ENCODE results near the gene MYH3. TPM values are rescaled to one million over a fixed set of nuclear protein-coding genes. Genes with fewer than 3 reads are reported as not detected.

MYH3 gene
- total and polyA plus RNA-seq, 10 of the 15 experiments (the other 5 are each of a cell fraction or from before 2014, with no cell fraction given) = 0.14 to 1.4 (median 0.71) TPM

DNA sequence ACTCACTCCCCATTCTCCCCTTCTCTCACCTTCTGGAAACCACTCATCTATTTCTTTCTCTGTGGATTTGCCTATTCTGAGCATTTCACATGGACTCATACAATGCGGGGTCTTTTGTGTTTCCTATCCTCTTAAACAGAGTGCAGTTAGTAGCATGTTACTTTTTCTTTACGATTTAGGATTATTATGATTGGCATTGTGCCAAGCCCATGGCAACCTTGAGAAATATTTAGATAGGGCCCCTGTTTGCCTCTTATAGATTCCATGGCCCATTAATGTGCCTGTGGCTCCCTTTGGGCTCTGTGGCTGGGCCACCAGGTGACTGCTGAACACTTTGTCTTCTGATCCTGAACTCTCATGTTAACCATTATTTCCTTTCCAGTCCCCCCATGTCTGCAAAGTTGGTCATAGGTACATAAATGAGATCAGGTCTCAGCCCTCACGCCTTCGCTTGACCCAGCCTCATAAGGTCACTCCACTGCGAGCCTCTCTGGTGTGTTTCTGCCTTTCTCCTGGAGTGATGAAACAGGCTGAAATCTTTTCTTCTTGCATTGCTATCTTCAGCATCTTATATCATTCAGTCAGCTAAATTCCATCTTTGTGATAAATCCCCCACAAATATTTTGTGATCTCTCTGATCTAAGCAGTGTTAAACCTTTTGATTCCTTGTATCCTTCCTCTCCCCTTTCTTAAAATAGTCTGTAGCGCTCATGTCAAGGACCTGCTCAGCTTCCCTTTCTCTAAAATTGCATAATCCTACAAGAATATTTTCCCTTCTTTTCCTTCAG, 44.0 kb downstream of the MYH3 start:
- H3K9ac ChIP-seq (ENCODE audit: control insufficient read depth, insufficient read depth, low read length) = no peak overlapping the region
- H3K4me2 ChIP-seq (ENCODE audit: control insufficient read depth, insufficient read depth) = no peak overlapping the region
- intact Hi-C loops (cut with micrococcal nuclease; ENCODE audit: unreplicated experiment) (no loop called here), in situ Hi-C loops (cut with MboI) (no loop called here)
- H3K27me3 ChIP-seq (replicated peaks in 1 of 2; ENCODE audit: control insufficient read depth in 2 of 2, insufficient read depth in 2 of 2, low read length in 1 of 2) = no peaks in the 10 kb centered on the region
- no peak for TF ChIP-seq ASH2L (IDR thresholded peaks at IDR 0.05; ENCODE audit: borderline replicate concordance, low read depth)
- no peak for TF ChIP-seq PAX8 (IDR thresholded peaks at IDR 0.05)
- no peak for ATAC-seq
- no peak for DNase-seq (ENCODE audit: low read depth, low spot score)
- H3K4me1 ChIP-seq (ENCODE audit: control insufficient read depth, insufficient read depth, low read length) = no peaks in the 10 kb centered on the region
- BruUV-seq (replicated peaks) = no TSS peak
- no peak overlapping the region for H3K4me3 ChIP-seq
- 36% methylated on average over 6 of the region's 6 CpGs for WGBS (ENCODE audit: insufficient coverage, insufficient replicate concordance, low lambda C conversion rate, missing lambda C conversion rate)
- POLR2A ChIA-PET = interaction anchor here (0.6 kb wide), 1 partner anchor 293 kb away, joined by 5 read pairs; no protein-coding TSS in a partner anchor
- SMC1A ChIA-PET (ENCODE audit: uncharacterized antibody, unreplicated experiment) = interaction anchor here (1.1 kb wide), 1 partner anchor 284 kb away, joined by 4 read pairs; no protein-coding TSS in a partner anchor
- no peak for FAIRE-seq
- no peaks in the 10 kb centered on the region for H3K79me2 ChIP-seq (ENCODE audit: control insufficient read depth, insufficient read depth, low read length)
- no peaks in the 10 kb centered on the region for H3K36me3 ChIP-seq (ENCODE audit: control insufficient read depth in 2 of 2, insufficient read depth in 2 of 2, low read length in 1 of 2)
- H3K27ac ChIP-seq (ENCODE audit: control insufficient read depth, insufficient read depth) = no peak overlapping the region
- RAD21 ChIA-PET (ENCODE audit: unreplicated experiment) = no interaction called here
- CTCF ChIA-PET = interaction anchor here (1.1 to 10.0 kb wide), 4 partner anchors 13 to 687 kb away, joined by 4 to 138 read pairs (median 100); no protein-coding TSS in a partner anchor
- H4K20me1 ChIP-seq (ENCODE audit: control insufficient read depth, insufficient read depth) = no peaks in the 10 kb centered on the region
- no peak overlapping the region for H2AFZ ChIP-seq (ENCODE audit: control insufficient read depth, low read depth, low read length)
- H3K9me3 ChIP-seq (replicated peaks; ENCODE audit: control insufficient read depth, insufficient read depth, low read length) = no peaks in the 10 kb centered on the region

DNA sequence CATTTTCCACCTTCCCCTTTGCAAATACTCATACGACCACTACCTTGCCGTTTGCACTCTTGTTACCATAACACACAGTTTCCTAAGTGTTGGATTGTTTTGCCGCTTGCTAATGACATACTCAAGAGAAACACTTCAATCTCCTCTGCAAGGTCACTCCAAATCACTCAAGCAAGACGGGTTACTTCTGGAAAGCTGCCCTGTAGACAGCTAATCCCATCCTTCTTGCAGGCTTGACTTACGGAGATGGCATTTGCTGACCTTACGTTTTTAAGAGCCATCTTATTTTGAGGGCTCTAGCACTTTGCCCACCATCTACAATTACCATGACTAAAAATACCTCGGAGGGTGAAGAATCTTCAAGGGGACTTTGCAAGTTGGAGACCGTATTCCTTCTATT, 46.2 kb downstream of the MYH3 start:
- BruUV-seq (replicated peaks) = no TSS peak
- Histone ChIP-seq H3K36me3 (ENCODE audit: control insufficient read depth in 2 of 2, insufficient read depth in 2 of 2, low read length in 1 of 2) (no peaks in the 10 kb centered on the region), H3K4me1 (ENCODE audit: control insufficient read depth, insufficient read depth, low read length) (no peaks in the 10 kb centered on the region), H4K20me1 (ENCODE audit: control insufficient read depth, insufficient read depth) (no peaks in the 10 kb centered on the region), H2AFZ (ENCODE audit: control insufficient read depth, low read depth, low read length) (no peak overlapping the region), H3K9ac (ENCODE audit: control insufficient read depth, insufficient read depth, low read length) (no peak overlapping the region), H3K4me3 (no peak overlapping the region), H3K27me3 (replicated peaks in 1 of 2; ENCODE audit: control insufficient read depth in 2 of 2, insufficient read depth in 2 of 2, low read length in 1 of 2) (no peaks in the 10 kb centered on the region), H3K79me2 (ENCODE audit: control insufficient read depth, insufficient read depth, low read length) (no peaks in the 10 kb centered on the region), H3K9me3 (replicated peaks; ENCODE audit: control insufficient read depth, insufficient read depth, low read length) (no peaks in the 10 kb centered on the region), H3K27ac (ENCODE audit: control insufficient read depth, insufficient read depth) (no peak overlapping the region), H3K4me2 (ENCODE audit: control insufficient read depth, insufficient read depth) (no peak overlapping the region)
- SMC1A ChIA-PET (ENCODE audit: uncharacterized antibody, unreplicated experiment) = no interaction called here
- DNase-seq (ENCODE audit: low read depth, low spot score) (no peak), ATAC-seq (no peak), FAIRE-seq (no peak)
- WGBS (ENCODE audit: insufficient coverage, insufficient replicate concordance, low lambda C conversion rate, missing lambda C conversion rate) = 15% methylated on average over 8 of the region's 8 CpGs
- in situ Hi-C loops (cut with MboI) = no loop called here
- CTCF ChIA-PET = interaction anchor here (1.0 to 1.1 kb wide), 2 partner anchors 10 to 315 kb away, joined by 3 to 4 read pairs; no protein-coding TSS in a partner anchor
- intact Hi-C loops (cut with micrococcal nuclease; ENCODE audit: unreplicated experiment) = no loop called here
- RAD21 ChIA-PET (ENCODE audit: unreplicated experiment) = no interaction called here
- POLR2A ChIA-PET = no interaction called here
- no peak for TF ChIP-seq POLR2A (IDR thresholded peaks at IDR 0.05; ENCODE audit: low read depth, low read length)
- TF ChIP-seq CBX5 (IDR thresholded peaks at IDR 0.05; ENCODE audit: low read depth) = no peak
- no peak for TF ChIP-seq MTA3 (IDR thresholded peaks at IDR 0.05; ENCODE audit: borderline replicate concordance, low read length)
- TF ChIP-seq ZNF217 (IDR thresholded peaks at IDR 0.05) = no peak
- TF ChIP-seq SUPT20H (IDR thresholded peaks at IDR 0.05; ENCODE audit: borderline replicate concordance, control insufficient read depth, low read depth, low read length) = no peak
- TF ChIP-seq, protein P1, sequence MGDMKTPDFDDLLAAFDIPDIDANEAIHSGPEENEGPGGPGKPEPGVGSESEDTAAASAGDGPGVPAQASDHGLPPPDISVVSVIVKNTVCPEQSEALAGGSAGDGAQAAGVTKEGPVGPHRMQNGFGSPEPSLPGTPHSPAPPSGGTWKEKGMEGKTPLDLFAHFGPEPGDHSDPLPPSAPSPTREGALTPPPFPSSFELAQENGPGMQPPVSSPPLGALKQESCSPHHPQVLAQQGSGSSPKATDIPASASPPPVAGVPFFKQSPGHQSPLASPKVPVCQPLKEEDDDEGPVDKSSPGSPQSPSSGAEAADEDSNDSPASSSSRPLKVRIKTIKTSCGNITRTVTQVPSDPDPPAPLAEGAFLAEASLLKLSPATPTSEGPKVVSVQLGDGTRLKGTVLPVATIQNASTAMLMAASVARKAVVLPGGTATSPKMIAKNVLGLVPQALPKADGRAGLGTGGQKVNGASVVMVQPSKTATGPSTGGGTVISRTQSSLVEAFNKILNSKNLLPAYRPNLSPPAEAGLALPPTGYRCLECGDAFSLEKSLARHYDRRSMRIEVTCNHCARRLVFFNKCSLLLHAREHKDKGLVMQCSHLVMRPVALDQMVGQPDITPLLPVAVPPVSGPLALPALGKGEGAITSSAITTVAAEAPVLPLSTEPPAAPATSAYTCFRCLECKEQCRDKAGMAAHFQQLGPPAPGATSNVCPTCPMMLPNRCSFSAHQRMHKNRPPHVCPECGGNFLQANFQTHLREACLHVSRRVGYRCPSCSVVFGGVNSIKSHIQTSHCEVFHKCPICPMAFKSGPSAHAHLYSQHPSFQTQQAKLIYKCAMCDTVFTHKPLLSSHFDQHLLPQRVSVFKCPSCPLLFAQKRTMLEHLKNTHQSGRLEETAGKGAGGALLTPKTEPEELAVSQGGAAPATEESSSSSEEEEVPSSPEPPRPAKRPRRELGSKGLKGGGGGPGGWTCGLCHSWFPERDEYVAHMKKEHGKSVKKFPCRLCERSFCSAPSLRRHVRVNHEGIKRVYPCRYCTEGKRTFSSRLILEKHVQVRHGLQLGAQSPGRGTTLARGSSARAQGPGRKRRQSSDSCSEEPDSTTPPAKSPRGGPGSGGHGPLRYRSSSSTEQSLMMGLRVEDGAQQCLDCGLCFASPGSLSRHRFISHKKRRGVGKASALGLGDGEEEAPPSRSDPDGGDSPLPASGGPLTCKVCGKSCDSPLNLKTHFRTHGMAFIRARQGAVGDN (IDR thresholded peaks at IDR 0.05) = no peak
- TF ChIP-seq, protein P2, sequence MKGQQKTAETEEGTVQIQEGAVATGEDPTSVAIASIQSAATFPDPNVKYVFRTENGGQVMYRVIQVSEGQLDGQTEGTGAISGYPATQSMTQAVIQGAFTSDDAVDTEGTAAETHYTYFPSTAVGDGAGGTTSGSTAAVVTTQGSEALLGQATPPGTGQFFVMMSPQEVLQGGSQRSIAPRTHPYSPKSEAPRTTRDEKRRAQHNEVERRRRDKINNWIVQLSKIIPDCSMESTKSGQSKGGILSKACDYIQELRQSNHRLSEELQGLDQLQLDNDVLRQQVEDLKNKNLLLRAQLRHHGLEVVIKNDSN (IDR thresholded peaks at IDR 0.05; ENCODE audit: borderline replicate concordance, extremely low read length, insufficient read depth, low read depth, low read length) = no peak
- no peak for TF ChIP-seq RCOR1 (conservative IDR thresholded peaks at IDR 0.05; ENCODE audit: low read depth, low read length)
- TF ChIP-seq CREM (IDR thresholded peaks at IDR 0.05; ENCODE audit: low read depth) = no peak

Measured in GM12878 (cell line).